SU-DHL-6 (cell line): ENCODE measurements around the gene PPTC7.

ENCODE experiments used
- H2AFZ ChIP-seq: fragments of 200-600 bp; sonication (generic); 2 replicates; pipeline ENCODE4 v1.6.1; 2014; ENCODE audit warnings: low read depth, mild to moderate bottlenecking, moderate library complexity, mixed read lengths, antibody characterized with exemption, low read length; ENCODE audit not compliant: severe bottlenecking
- H3F3A ChIP-seq: fragments of 200-600 bp; shearing (Covaris generic); 2 replicates; pipeline ENCODE4 v1.6.0; 2016; ENCODE audit warnings: antibody characterized with exemption, mild to moderate bottlenecking; ENCODE audit not compliant: insufficient read depth
- H3K27ac ChIP-seq: fragments of 200-600 bp; sonication (generic); 2 replicates; pipeline ENCODE4 v1.5.1; 2016; ENCODE audit warnings: low read depth, mild to moderate bottlenecking, low read length, moderate library complexity, mixed read lengths
- H3K27me3 ChIP-seq: fragments of 200-600 bp; sonication (generic), shearing (Covaris generic); 2 replicates; pipeline ENCODE4 v1.6.0; 2014; ENCODE audit warnings: mild to moderate bottlenecking, low read length
- H3K36me3 ChIP-seq: fragments of 200-600 bp; sonication (generic); 2 replicates; pipeline ENCODE4 v1.6.1; 2014; ENCODE audit warnings: mild to moderate bottlenecking, low read length, mixed read lengths
- H3K4me2 ChIP-seq: fragments of 300-600, 200-600 bp; shearing (Covaris generic), sonication (generic); 2 replicates; pipeline ENCODE4 v1.6.0; 2014; ENCODE audit warnings: low read length, low read depth, mild to moderate bottlenecking; ENCODE audit not compliant: poor library complexity, severe bottlenecking
- H3K4me3 ChIP-seq: fragments of 200-600 bp; sonication (generic); 2 replicates; pipeline ENCODE4 v1.5.1; 2014; ENCODE audit warnings: antibody characterized with exemption, low read length, mild to moderate bottlenecking, mixed read lengths; ENCODE audit not compliant: insufficient read depth, poor library complexity, severe bottlenecking
- H3K79me2 ChIP-seq: fragments of 200-600 bp; sonication (generic); 2 replicates; pipeline ENCODE4 v1.6.1; 2014; ENCODE audit warnings: mild to moderate bottlenecking, low read length, moderate library complexity; ENCODE audit not compliant: insufficient read depth
- H3K9ac ChIP-seq: fragments of 200-600 bp; sonication (generic); 2 replicates; pipeline ENCODE4 v1.7.0; 2014; ENCODE audit warnings: mild to moderate bottlenecking, low read length
- H3K9me2 ChIP-seq: fragments of 200-600 bp; sonication (generic); replicated peaks from 2 replicates; pipeline ENCODE4 v1.6.1; 2014; ENCODE audit warnings: low read length; ENCODE audit not compliant: insufficient read depth
- H3K9me3 ChIP-seq: fragments of 200-600 bp; sonication (generic); 2 replicates; pipeline ENCODE4 v1.6.1; 2014; ENCODE audit warnings: low read length, mixed read lengths; ENCODE audit not compliant: insufficient read depth
- H4K20me1 ChIP-seq: fragments of 200-600 bp; sonication (generic); 2 replicates; pipeline ENCODE4 v1.6.1; 2014; ENCODE audit warnings: low read depth, mild to moderate bottlenecking, antibody characterized with exemption, low read length, moderate library complexity, mixed read lengths
- CTCF ChIP-seq: fragments of 200-600 bp; sonication (generic); IDR thresholded peaks from one replicate; pipeline ENCODE4 v1.5.1; 2017; ENCODE audit warnings: antibody characterized with exemption, mild to moderate bottlenecking, low read length, moderate library complexity; ENCODE audit not compliant: insufficient read depth, poor library complexity, severe bottlenecking
- EZH2phosphoT487 ChIP-seq: fragments of 200-600 bp; sonication (generic), shearing (Covaris generic); conservative IDR thresholded peaks from 2 replicates; pipeline ENCODE4 v1.6.1; 2018; ENCODE audit warnings: mild to moderate bottlenecking, antibody characterized with exemption, low read length, moderate library complexity, mixed read lengths

The PPTC7 gene

GRCh38 chr12:110619534-110619953, 36.4 kb upstream of the PPTC7 start:
- Histone ChIP-seq H3K9me2 (no peaks in the 10 kb centered on the region), H3K4me2 (peak overlapping the region; percentile 63), H2AFZ (no peak overlapping the region), H3K79me2 (no peaks in the 10 kb centered on the region), H4K20me1 (no peaks in the 10 kb centered on the region), H3K4me3 (peak overlapping the region; percentile 33), H3K36me3 (no peaks in the 10 kb centered on the region), H3K9me3 (no peaks in the 10 kb centered on the region), H3F3A (peaks cover 32% of the 10 kb centered on the region), H3K27me3 (no peaks in the 10 kb centered on the region), H3K9ac (peak overlapping the region; percentile 52), H3K27ac (peak overlapping the region; percentile 86)
- TF ChIP-seq CTCF = peak; percentile 20
- no peak for TF ChIP-seq EZH2phosphoT487

GRCh38 chr12:110616471-110617115, 33.5 kb upstream of the PPTC7 start:
- H3K79me2 ChIP-seq = no peaks in the 10 kb centered on the region
- H3K9ac ChIP-seq = no peak overlapping the region
- H2AFZ ChIP-seq = no peak overlapping the region
- H3K9me2 ChIP-seq = no peaks in the 10 kb centered on the region
- H3K27me3 ChIP-seq = no peaks in the 10 kb centered on the region
- H3K36me3 ChIP-seq = no peaks in the 10 kb centered on the region
- no peak overlapping the region for H3K4me2 ChIP-seq
- peaks cover 30% of the 10 kb centered on the region for H3F3A ChIP-seq
- H3K27ac ChIP-seq = no peak overlapping the region
- no peak for TF ChIP-seq CTCF
- TF ChIP-seq EZH2phosphoT487 = no peak
- H4K20me1 ChIP-seq = no peaks in the 10 kb centered on the region
- H3K4me3 ChIP-seq = no peak overlapping the region
- H3K9me3 ChIP-seq = no peaks in the 10 kb centered on the region

- Histone ChIP-seq H3K9me3 (no peaks in the 10 kb centered on the region), H3K4me2 (peak overlapping the region; percentile 66), H4K20me1 (no peaks in the 10 kb centered on the region), H3K27ac (no peak overlapping the region), H3K36me3 (no peaks in the 10 kb centered on the region), H3F3A (peaks cover 21% of the 10 kb centered on the region; the same call in 1 of the 2 replicates), H3K79me2 (no peaks in the 10 kb centered on the region), H2AFZ (no peak overlapping the region), H3K9ac (no peak overlapping the region), H3K9me2 (no peaks in the 10 kb centered on the region), H3K27me3 (no peaks in the 10 kb centered on the region), H3K4me3 (no peak overlapping the region)
- TF ChIP-seq EZH2phosphoT487 = no peak
Observed at GRCh38 chr12:110615171-110615570, 32.1 kb upstream of the PPTC7 start.
